ENCODE results near the gene KLK3.

DNA sequence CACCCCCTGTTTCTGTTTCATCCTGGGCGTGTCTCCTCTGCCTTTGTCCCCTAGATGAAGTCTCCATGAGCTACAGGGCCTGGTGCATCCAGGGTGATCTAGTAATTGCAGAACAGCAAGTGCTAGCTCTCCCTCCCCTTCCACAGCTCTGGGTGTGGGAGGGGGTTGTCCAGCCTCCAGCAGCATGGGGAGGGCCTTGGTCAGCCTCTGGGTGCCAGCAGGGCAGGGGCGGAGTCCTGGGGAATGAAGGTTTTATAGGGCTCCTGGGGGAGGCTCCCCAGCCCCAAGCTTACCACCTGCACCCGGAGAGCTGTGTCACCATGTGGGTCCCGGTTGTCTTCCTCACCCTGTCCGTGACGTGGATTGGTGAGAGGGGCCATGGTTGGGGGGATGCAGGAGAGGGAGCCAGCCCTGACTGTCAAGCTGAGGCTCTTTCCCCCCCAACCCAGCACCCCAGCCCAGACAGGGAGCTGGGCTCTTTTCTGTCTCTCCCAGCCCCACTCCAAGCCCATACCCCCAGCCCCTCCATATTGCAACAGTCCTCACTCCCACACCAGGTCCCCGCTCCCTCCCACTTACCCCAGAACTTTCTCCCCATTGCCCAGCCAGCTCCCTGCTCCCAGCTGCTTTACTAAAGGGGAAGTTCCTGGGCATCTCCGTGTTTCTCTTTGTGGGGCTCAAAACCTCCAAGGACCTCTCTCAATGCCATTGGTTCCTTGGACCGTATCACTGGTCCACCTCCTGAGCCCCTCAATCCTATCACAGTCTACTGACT is at the start of gene KLK3:
- TF ChIP-seq, protein P1, sequence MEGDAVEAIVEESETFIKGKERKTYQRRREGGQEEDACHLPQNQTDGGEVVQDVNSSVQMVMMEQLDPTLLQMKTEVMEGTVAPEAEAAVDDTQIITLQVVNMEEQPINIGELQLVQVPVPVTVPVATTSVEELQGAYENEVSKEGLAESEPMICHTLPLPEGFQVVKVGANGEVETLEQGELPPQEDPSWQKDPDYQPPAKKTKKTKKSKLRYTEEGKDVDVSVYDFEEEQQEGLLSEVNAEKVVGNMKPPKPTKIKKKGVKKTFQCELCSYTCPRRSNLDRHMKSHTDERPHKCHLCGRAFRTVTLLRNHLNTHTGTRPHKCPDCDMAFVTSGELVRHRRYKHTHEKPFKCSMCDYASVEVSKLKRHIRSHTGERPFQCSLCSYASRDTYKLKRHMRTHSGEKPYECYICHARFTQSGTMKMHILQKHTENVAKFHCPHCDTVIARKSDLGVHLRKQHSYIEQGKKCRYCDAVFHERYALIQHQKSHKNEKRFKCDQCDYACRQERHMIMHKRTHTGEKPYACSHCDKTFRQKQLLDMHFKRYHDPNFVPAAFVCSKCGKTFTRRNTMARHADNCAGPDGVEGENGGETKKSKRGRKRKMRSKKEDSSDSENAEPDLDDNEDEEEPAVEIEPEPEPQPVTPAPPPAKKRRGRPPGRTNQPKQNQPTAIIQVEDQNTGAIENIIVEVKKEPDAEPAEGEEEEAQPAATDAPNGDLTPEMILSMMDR (IDR thresholded peaks at IDR 0.05; ENCODE audit: poor library complexity) = no peak
- TF ChIP-seq EZH2 (IDR thresholded peaks at IDR 0.05; ENCODE audit: borderline replicate concordance) = no peak

Measured in hepatocyte (in vitro differentiated cells).